Stomach smooth muscle (tissue), 2 donors: ENCODE measurements around the gene AKT1.

ENCODE experiments used
- H3K27ac ChIP-seq: one replicate; pipeline ENCODE4 v1.7.0; 2013; ENCODE audit warnings: mild to moderate bottlenecking, low read length, inconsistent platforms
- H3K27me3 ChIP-seq, 2 donors: one replicate each; pipeline ENCODE4 v1.7.0; 2013; ENCODE audit warnings: low read length in 2 of 2; ENCODE audit not compliant: insufficient read depth in 2 of 2, control insufficient read depth in 1 of 2
- H3K36me3 ChIP-seq, 2 donors: one replicate each; pipeline ENCODE4 v1.7.0; 2013; ENCODE audit warnings: low read length in 2 of 2; ENCODE audit not compliant: control insufficient read depth in 2 of 2, insufficient read depth in 2 of 2
- H3K4me1 ChIP-seq: one replicate; pipeline ENCODE4 v1.7.0; 2013; ENCODE audit warnings: low read length; ENCODE audit not compliant: control insufficient read depth, insufficient read depth
- H3K4me3 ChIP-seq, 2 donors: one replicate each; pipeline ENCODE4 v1.7.0; 2013; ENCODE audit warnings: low read length in 2 of 2
- H3K9ac ChIP-seq, 2 donors: one replicate each; pipeline ENCODE4 v1.7.0; 2013; ENCODE audit warnings: low read length in 2 of 2, mild to moderate bottlenecking in 1 of 2
- H3K9me3 ChIP-seq, 2 donors: one replicate each; pipeline ENCODE4 v1.7.0; 2013; ENCODE audit warnings: low read length in 2 of 2; ENCODE audit not compliant: control insufficient read depth in 2 of 2
- donor health status: healthy.
- donor health status: Pancreatic carcinoma.

The AKT1 gene

GRCh38 chr14:104741108-104741802, 54.3 kb downstream of the AKT1 start:
- H3K9ac ChIP-seq: no peak overlapping the region
- peaks cover 12% of the 10 kb centered on the region for H3K4me1 ChIP-seq
- H3K27me3 ChIP-seq: no peaks in the 10 kb centered on the region
- peaks cover 0 to 6% of the 10 kb centered on the region in 2 donors for H3K36me3 ChIP-seq
- no peaks in the 10 kb centered on the region for H3K9me3 ChIP-seq
- no peak overlapping the region for H3K4me3 ChIP-seq
- no peak overlapping the region for H3K27ac ChIP-seq

GRCh38 chr14:104739546-104740516, 55.7 kb downstream of the AKT1 start:
- no peak overlapping the region for H3K27ac ChIP-seq
- no peaks in the 10 kb centered on the region for H3K9me3 ChIP-seq
- H3K9ac ChIP-seq: no peak overlapping the region
- peaks cover 0 to 6% of the 10 kb centered on the region in 2 donors for H3K36me3 ChIP-seq
- no peaks in the 10 kb centered on the region for H3K27me3 ChIP-seq
- no peak overlapping the region for H3K4me3 ChIP-seq
- H3K4me1 ChIP-seq: peaks cover 17% of the 10 kb centered on the region

GRCh38 chr14:104739026-104739425, 56.5 kb downstream of the AKT1 start:
- Histone ChIP-seq H3K27me3 (no peaks in the 10 kb centered on the region), H3K4me1 (peaks cover 21% of the 10 kb centered on the region), H3K4me3 (no peak overlapping the region), H3K9ac (no peak overlapping the region), H3K36me3 (peaks cover 0 to 6% of the 10 kb centered on the region in 2 donors), H3K9me3 (no peaks in the 10 kb centered on the region), H3K27ac (no peak overlapping the region)

GRCh38 chr14:104738375-104739019, 57.1 kb downstream of the AKT1 start:
- no peaks in the 10 kb centered on the region for H3K27me3 ChIP-seq
- peaks cover 21% of the 10 kb centered on the region for H3K4me1 ChIP-seq
- H3K9ac ChIP-seq: no peak overlapping the region
- H3K36me3 ChIP-seq: peaks cover 0 to 6% of the 10 kb centered on the region in 2 donors
- H3K9me3 ChIP-seq: no peaks in the 10 kb centered on the region
- H3K4me3 ChIP-seq: no peak overlapping the region
- H3K27ac ChIP-seq: no peak overlapping the region

- no peak overlapping the region for H3K9ac ChIP-seq
- peaks cover 0 to 3% of the 10 kb centered on the region in 2 donors for H3K36me3 ChIP-seq
- H3K27me3 ChIP-seq: no peaks in the 10 kb centered on the region
- peak overlapping the region in 1 of 2 donors; percentile 15 for H3K4me3 ChIP-seq
- H3K4me1 ChIP-seq: peaks cover 30% of the 10 kb centered on the region
- peak overlapping the region; percentile 53 for H3K27ac ChIP-seq
- H3K9me3 ChIP-seq: no peaks in the 10 kb centered on the region
Observed at GRCh38 chr14:104735830-104736642, 59.5 kb downstream of the AKT1 start.

GRCh38 chr14:104734991-104735779, 60.4 kb downstream of the AKT1 start:
- no peak overlapping the region for H3K27ac ChIP-seq

GRCh38 chr14:104734601-104734990, 61.0 kb downstream of the AKT1 start:
- peaks cover 30% of the 10 kb centered on the region for H3K4me1 ChIP-seq

More at GRCh38 chr14:104734991-104735779, 60.4 kb downstream of the AKT1 start:
- Histone ChIP-seq H3K4me3 (no peak overlapping the region), H3K36me3 (peaks cover 0 to 3% of the 10 kb centered on the region in 2 donors), H3K9me3 (no peaks in the 10 kb centered on the region), H3K27me3 (no peaks in the 10 kb centered on the region), H3K4me1 (peaks cover 30% of the 10 kb centered on the region), H3K9ac (no peak overlapping the region)

GRCh38 chr14:104734051-104734587, 61.4 kb downstream of the AKT1 start:
- Histone ChIP-seq H3K36me3 (no peaks in the 10 kb centered on the region), H3K4me3 (no peak overlapping the region), H3K27me3 (no peaks in the 10 kb centered on the region), H3K9me3 (no peaks in the 10 kb centered on the region), H3K4me1 (peaks cover 30% of the 10 kb centered on the region), H3K9ac (no peak overlapping the region), H3K27ac (no peak overlapping the region)

More at GRCh38 chr14:104734601-104734990, 61.0 kb downstream of the AKT1 start:
- H3K36me3 ChIP-seq: no peaks in the 10 kb centered on the region
- no peaks in the 10 kb centered on the region for H3K27me3 ChIP-seq
- H3K9me3 ChIP-seq: no peaks in the 10 kb centered on the region
- no peak overlapping the region for H3K9ac ChIP-seq
- H3K27ac ChIP-seq: no peak overlapping the region
- H3K4me3 ChIP-seq: no peak overlapping the region

- Histone ChIP-seq H3K4me3 (no peak overlapping the region), H3K9ac (no peak overlapping the region), H3K9me3 (no peaks in the 10 kb centered on the region), H3K27ac (no peak overlapping the region), H3K27me3 (no peaks in the 10 kb centered on the region), H3K4me1 (peaks cover 30% of the 10 kb centered on the region), H3K36me3 (no peaks in the 10 kb centered on the region)
Observed at GRCh38 chr14:104732931-104733681, 62.4 kb downstream of the AKT1 start.
